ENCODE results near the gene VRK2.

- TF ChIP-seq CTCF (IDR thresholded peaks at IDR 0.05; ENCODE audit: insufficient read depth, low read length, poor library complexity, severe bottlenecking) (no peak), EZH2phosphoT487 (conservative IDR thresholded peaks at IDR 0.05; ENCODE audit: low read length) (no peak)
Observed at GRCh38 chr2:58051445-58051844, 4.8 kb downstream of the VRK2 start.

All from SU-DHL-6 (cell line).